CD4-positive, alpha-beta T cell (primary cell): ENCODE results near the gene LPGAT1. TPM values are rescaled to one million over a fixed set of nuclear protein-coding genes. Genes with fewer than 3 reads are reported as not detected.

Source experiments
- ATAC-seq: fragments of 200-7000 bp; cut with Tn5 transposase; one replicate; pipeline ENCODE4 v1.10.0; 2022; ENCODE audit warnings: mild to moderate bottlenecking; ENCODE audit not compliant: poor library complexity
- CTCF ChIA-PET: fragments of 350-600 bp; sonication (Branson Sonifier 250); formaldehyde crosslinking; loops from one replicate; lab custom pipeline; 2021; ENCODE audit warnings: antibody characterized with exemption, inconsistent platforms; lab: Charles Lee
- POLR2A ChIA-PET: fragments of 350-600 bp; sonication (Branson Sonifier 250); formaldehyde crosslinking; loops from one replicate; lab custom pipeline; 2021; ENCODE audit warnings: antibody characterized with exemption, inconsistent platforms; lab: Charles Lee
- DNase-seq, 14 experiments: peaks; one replicate each; pipeline ENCODE4 v3.0.0-alpha.2; 2013 to 2020; ENCODE audit warnings: mixed read lengths in 2 of 14
- H3K27ac ChIP-seq, 2 donors: one replicate each; pipeline versions ENCODE4 v1.5.1 to v1.7.0; 2013; ENCODE audit warnings: low read length in 2 of 2, low read depth in 1 of 2, mild to moderate bottlenecking in 1 of 2
- H3K27me3 ChIP-seq, 2 experiments: 1 replicate in 1 of 2; 2 replicates in 1 of 2; pipeline versions ENCODE4 v1.6.1 to v1.7.0; 2013; ENCODE audit warnings: low read length in 2 of 2, control low read depth in 1 of 2, mild to moderate bottlenecking in 1 of 2, moderate library complexity in 1 of 2; ENCODE audit not compliant: insufficient read depth in 2 of 2, control insufficient read depth in 1 of 2
- H3K36me3 ChIP-seq: one replicate; pipeline ENCODE4 v1.6.1; 2013; ENCODE audit warnings: low read length, control low read depth; ENCODE audit not compliant: insufficient read depth
- H3K4me1 ChIP-seq: one replicate; pipeline ENCODE4 v1.6.1; 2013; ENCODE audit warnings: low read length, control low read depth; ENCODE audit not compliant: insufficient read depth
- H3K4me3 ChIP-seq: one replicate; pipeline ENCODE4 v1.5.1; 2013; ENCODE audit warnings: mild to moderate bottlenecking, low read length, moderate library complexity
- H3K9me3 ChIP-seq, 2 experiments: 1 replicate in 1 of 2; 2 replicates in 1 of 2; pipeline versions ENCODE4 v1.6.1 to v1.7.0; 2013; ENCODE audit warnings: low read length in 2 of 2, mild to moderate bottlenecking in 2 of 2, control low read depth in 1 of 2, moderate library complexity in 1 of 2; ENCODE audit not compliant: control insufficient read depth in 1 of 2, insufficient read depth in 1 of 2
- H3K27ac Mint-ChIP-seq: one replicate; pipeline ENCODE4 v1.8.0; 2020; ENCODE audit warnings: mixed read lengths
- H3K27me3 Mint-ChIP-seq: one replicate; pipeline ENCODE4 v1.8.0; 2021; ENCODE audit warnings: mixed read lengths
- H3K36me3 Mint-ChIP-seq: one replicate; pipeline ENCODE4 v1.8.0; 2021; ENCODE audit warnings: low read depth, mixed read lengths
- H3K4me1 Mint-ChIP-seq: one replicate; pipeline ENCODE4 v1.8.0; 2021; ENCODE audit warnings: low read depth, mixed read lengths
- H3K4me3 Mint-ChIP-seq: one replicate; pipeline ENCODE4 v1.8.0; 2020; ENCODE audit warnings: mild to moderate bottlenecking, mixed read lengths
- H3K9me3 Mint-ChIP-seq: one replicate; pipeline ENCODE4 v1.8.0; 2020; ENCODE audit warnings: mixed read lengths
- intact Hi-C, 2 experiments: fragments of 100-400 bp; cut with DNase I in 1 of 2; cut with micrococcal nuclease in 1 of 2; formaldehyde crosslinking; loops; one replicate each; pipeline versions ENCODE4 v1.15.1 to v1.9.0; 2023 to 2025; cut with DNase I, micrococcal nuclease
- polyA plus RNA-seq, 2 donors: library from polyadenylated mRNA; unstranded; fragments of 120-200 nt; gene quantifications; one replicate each; pipeline ENCODE4 v1.2.1, GENCODE V29; 2013
- total RNA-seq, 174 experiments: library from RNA in 2 of 174; stranded (reverse) in 2 of 174; gene quantifications; one replicate each; pipeline ENCODE4 v1.2.3 and lab custom pipeline; 2021 to 2026
- TF ChIP-seq, protein P1 (sequence below): fragments of 200-600 bp; IDR thresholded peaks from one replicate; pipeline ENCODE4 v1.8.0; 2022; ENCODE audit warnings: antibody characterized with exemption, mild to moderate bottlenecking

LPGAT1 gene
- total RNA-seq (10 to 100 TPM; 14.0 to 14.4 TPM), total RNA-seq (lab: John Stamatoyannopoulos, UW) (42.6 to 234 (median 88.2) reads per million in 172 experiments)
- 25.5 TPM for polyA plus RNA-seq (2013, experiment 1 of 2)
- polyA plus RNA-seq (2013, experiment 2 of 2), result 20.5 TPM

- peaks cover 42% of the 10 kb centered on the region for H3K4me1 ChIP-seq
- peak; percentile 82 for ATAC-seq
- Mint-ChIP-seq H3K27me3 (no peaks in the 10 kb centered on the region), H3K36me3 (peaks cover 4% of the 10 kb centered on the region), H3K4me1 (peaks cover 68% of the 10 kb centered on the region), H3K27ac (peak within 1 kb of the TSS; percentile 84), H3K4me3 (peak within 1 kb of the TSS; percentile 95), H3K9me3 (no peaks in the 10 kb centered on the region)
- ChIA-PET POLR2A (no interaction called here), CTCF (interaction anchor here (0.7 to 1.0 kb wide), 3 partner anchors 12 to 132 kb away, joined by 3 read pairs; no protein-coding TSS in a partner anchor)
- no peaks in the 10 kb centered on the region for H3K27me3 ChIP-seq
- peak; percentile 47 to 85 (median 64) for DNase-seq
- no peaks in the 10 kb centered on the region for H3K9me3 ChIP-seq
- peak within 1 kb of the TSS in 1 of 2 donors; percentile 66 for H3K27ac ChIP-seq
- intact Hi-C loops, result loop anchor here (1.0 to 5.0 kb wide), 3 partner anchors 132 to 253 kb away; partner anchors contain the start of genes NEK2 (in 1 of the 2) and SLC30A1 (in 1 of the 2)
- no peaks in the 10 kb centered on the region for H3K36me3 ChIP-seq
- TF ChIP-seq, protein P1, sequence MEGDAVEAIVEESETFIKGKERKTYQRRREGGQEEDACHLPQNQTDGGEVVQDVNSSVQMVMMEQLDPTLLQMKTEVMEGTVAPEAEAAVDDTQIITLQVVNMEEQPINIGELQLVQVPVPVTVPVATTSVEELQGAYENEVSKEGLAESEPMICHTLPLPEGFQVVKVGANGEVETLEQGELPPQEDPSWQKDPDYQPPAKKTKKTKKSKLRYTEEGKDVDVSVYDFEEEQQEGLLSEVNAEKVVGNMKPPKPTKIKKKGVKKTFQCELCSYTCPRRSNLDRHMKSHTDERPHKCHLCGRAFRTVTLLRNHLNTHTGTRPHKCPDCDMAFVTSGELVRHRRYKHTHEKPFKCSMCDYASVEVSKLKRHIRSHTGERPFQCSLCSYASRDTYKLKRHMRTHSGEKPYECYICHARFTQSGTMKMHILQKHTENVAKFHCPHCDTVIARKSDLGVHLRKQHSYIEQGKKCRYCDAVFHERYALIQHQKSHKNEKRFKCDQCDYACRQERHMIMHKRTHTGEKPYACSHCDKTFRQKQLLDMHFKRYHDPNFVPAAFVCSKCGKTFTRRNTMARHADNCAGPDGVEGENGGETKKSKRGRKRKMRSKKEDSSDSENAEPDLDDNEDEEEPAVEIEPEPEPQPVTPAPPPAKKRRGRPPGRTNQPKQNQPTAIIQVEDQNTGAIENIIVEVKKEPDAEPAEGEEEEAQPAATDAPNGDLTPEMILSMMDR, result peak; percentile 62
- H3K4me3 ChIP-seq, result peak within 1 kb of the TSS; percentile 82
These were observed at the start of gene LPGAT1 for GRCh38 chr1:211830328-211831142. Gene LPGAT1 (minus strand): TSS chr1:211830763. CDS start chr1:211829296, 1,467 bp downstream.

DNA sequence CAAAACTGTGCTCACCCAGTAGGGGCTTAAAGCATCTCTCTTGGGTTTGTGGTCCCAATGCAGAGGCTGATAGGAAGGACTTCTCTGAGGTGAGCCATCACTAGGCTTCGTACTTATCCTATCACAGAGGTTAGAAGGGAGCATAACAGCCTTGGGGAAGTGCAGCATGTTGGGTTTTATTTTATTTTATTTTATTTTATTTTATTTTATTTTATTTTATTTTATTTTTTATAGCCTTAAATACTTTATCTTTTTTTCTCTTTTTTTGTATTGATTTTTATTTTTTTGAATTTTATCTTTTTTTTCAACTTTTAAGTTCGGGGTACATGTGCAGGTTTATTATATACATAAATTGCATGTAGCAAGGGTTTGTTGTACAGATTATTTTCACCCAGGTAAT, 48.9 kb upstream of the LPGAT1 start:
- TF ChIP-seq, protein P1, result no peak
- Mint-ChIP-seq H3K9me3 (peaks cover 2% of the 10 kb centered on the region), H3K27me3 (no peaks in the 10 kb centered on the region), H3K4me3 (no peak overlapping the region), H3K4me1 (no peaks in the 10 kb centered on the region), H3K27ac (no peak overlapping the region), H3K36me3 (no peaks in the 10 kb centered on the region)
- Histone ChIP-seq H3K27ac (no peak overlapping the region), H3K36me3 (no peaks in the 10 kb centered on the region), H3K9me3 (peaks cover 0 to 2% of the 10 kb centered on the region in 2 experiments), H3K4me3 (no peak overlapping the region), H3K4me1 (no peaks in the 10 kb centered on the region), H3K27me3 (no peaks in the 10 kb centered on the region)
- intact Hi-C loops, result no loop called here
- no peak for DNase-seq
- no peak for ATAC-seq
- ChIA-PET CTCF (no interaction called here), POLR2A (no interaction called here)

- Mint-ChIP-seq H3K9me3 (peaks cover 2% of the 10 kb centered on the region), H3K4me3 (no peak overlapping the region), H3K36me3 (no peaks in the 10 kb centered on the region), H3K4me1 (no peaks in the 10 kb centered on the region), H3K27me3 (peaks cover 10% of the 10 kb centered on the region), H3K27ac (no peak overlapping the region)
- Histone ChIP-seq H3K36me3 (no peaks in the 10 kb centered on the region), H3K4me3 (no peak overlapping the region), H3K27ac (no peak overlapping the region), H3K9me3 (peaks cover 0 to 5% of the 10 kb centered on the region in 2 experiments), H3K27me3 (peaks cover 0 to 2% of the 10 kb centered on the region in 2 experiments), H3K4me1 (no peaks in the 10 kb centered on the region)
- DNase-seq (no peak), ATAC-seq (no peak)
- TF ChIP-seq, protein P1, result no peak
- intact Hi-C loops, result no loop called here
- ChIA-PET POLR2A (no interaction called here), CTCF (no interaction called here)
These were observed 46.5 kb upstream of the LPGAT1 start for GRCh38 chr1:211876851-211877590.
